NCI-H1436 (cell line): ENCODE measurements around the gene SVOPL.
"Not testable (repeated sequence)": the region's sequence is repeated elsewhere in the genome, so short reads cannot be mapped to it uniquely, and the experiment has no call there.

Source experiments
- DNase-seq: peaks from one replicate; lab custom pipeline; 2025; lab: John Stamatoyannopoulos, UW

Gene SVOPL

GRCh38 chr7:138701537-138701923 is 368 bp upstream of the SVOPL start:
- no peak for DNase-seq

DNA sequence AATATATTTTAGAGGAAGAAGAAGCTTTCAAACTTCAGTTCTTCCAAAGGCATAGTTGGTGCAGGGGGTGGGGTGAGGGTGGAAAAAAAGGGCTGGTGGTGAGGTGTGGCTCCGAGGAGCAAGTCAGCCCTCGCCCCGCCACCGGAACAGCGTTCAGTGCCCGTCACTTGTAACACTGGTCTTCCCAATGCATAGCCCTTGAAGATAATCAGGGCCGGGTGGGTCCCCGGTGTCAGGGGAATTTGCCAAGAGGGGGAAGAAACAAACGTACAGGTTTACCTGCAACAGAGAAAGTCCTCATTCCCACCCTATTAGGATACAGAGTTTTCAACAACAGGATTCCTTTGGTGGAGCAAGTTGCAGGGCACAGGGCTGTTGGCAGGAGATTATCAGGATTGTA is 1.5 kb downstream of the SVOPL start:
- DNase-seq = no peak

DNA sequence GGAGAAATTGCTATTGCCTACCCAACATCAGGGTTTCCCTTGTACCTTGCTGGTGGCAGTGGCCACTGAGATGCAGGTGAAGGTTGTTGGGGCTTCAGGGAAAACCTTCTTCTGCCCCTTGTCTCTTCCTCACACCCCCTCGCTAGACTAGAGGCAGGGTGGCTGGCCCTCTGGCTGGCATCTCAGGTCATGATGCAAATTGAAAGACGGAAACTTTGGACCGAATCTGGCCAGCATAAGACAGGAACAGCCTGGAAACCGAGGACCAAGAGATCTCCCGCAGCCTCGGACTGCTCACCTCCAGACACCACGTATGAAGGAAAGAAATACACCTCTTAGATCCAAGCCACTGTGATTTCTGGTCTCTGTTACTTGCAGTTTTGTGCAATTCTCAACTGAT is 2.9 kb downstream of the SVOPL start:
- DNase-seq = no peak

GRCh38 chr7:138697535-138698182 is 3.5 kb downstream of the SVOPL start:
- DNase-seq = no peak

- DNase-seq = not testable (repeated sequence)
Observed at GRCh38 chr7:138695776-138696175, 5.4 kb downstream of the SVOPL start.

DNA sequence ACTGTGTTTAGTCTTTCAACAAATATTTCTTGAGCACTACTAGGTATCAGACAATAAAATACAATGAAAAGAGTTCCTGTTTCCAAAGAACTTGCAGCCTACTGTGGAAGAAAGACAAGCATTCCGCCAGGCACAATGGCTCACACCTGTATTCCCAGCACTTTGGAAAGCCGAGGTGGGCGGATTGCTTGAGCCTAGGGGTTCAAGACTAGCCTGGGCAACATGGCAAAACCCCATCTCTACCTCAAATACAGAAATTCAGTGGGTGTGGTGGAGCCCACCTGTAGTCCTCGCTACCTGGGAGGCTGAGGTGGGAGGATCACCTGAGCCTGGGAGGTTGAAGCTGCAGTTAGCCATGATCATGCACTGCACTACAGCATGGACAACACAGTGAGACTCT is 6.1 kb downstream of the SVOPL start:
- no peak for DNase-seq

DNA sequence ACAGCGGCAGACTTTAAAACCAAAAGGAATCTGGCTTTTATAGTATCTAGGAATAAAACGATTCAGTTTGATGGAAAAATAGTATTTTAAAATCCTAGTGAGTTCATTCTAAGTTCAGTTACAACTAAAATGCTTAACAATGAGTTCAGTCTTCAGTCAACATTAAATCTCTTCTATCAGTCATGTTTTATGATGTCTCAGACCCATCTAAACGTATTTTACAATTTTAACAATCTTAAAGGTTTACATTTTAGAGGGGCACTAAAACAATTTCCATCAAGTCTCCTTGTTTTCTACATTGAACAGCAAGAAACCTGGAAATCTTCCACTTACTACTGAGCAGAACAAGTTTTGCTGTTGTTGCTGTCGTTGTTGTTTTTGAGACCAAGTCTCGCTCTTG is 10.0 kb downstream of the SVOPL start:
- no peak for DNase-seq

GRCh38 chr7:138690495-138690894 is 10.7 kb downstream of the SVOPL start:
- no peak for DNase-seq

DNA sequence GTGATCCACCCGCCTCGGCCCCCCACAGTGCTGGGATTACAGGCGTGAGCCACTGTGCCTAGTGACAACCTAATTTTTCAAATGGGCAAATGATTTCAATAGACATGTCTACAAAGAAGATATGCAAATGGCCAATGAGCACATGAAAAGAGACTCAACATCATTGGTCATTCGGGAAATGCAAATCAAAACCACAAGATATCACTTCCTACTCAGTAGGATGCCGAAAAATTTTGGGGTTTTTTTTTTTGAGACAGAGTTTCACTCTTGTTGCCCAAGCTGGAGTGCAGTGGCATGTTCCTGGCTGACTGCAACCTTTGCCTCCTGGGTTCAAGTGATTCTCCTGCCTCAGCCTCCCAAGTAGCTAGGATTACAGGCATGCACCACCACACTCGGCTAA is 13.1 kb downstream of the SVOPL start:
- not testable (repeated sequence) for DNase-seq

DNA sequence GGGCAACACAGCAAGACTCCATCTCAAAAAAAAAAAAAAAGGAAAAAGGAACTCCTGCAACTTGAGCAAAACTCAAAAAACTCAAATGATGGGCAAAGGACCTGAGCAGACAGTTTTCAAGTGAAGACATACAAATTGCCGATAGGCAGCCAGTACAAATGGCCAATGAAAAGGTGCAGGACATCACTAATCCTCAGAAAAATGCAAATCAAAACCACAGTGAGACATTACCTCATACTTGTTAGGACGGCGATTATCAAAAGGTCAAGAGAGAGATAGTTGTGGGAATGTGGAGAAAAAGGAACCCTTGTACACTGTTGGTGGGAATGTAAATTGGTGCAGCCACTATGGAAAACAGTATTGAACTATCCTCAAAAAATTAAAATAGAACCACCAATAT is 16.8 kb downstream of the SVOPL start:
- no peak for DNase-seq

DNA sequence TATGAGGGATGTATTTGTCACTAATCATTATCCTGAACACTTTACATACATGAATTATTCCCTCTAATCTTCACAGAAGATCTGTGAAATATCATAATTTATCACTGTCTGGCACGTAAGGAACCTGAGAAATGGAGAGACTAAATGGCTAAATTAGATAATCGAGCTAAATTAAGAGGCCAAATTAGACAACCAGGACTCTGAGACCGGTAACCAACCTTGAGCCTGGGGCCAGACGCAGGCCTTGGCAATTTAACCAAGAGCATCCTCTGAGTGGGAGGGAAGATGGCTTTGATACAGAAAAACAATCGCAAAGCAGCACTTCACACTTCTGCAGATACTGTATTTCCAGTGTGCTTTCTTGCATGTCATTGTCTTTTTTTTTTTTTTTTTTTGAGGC is 21.4 kb downstream of the SVOPL start:
- no peak for DNase-seq

DNA sequence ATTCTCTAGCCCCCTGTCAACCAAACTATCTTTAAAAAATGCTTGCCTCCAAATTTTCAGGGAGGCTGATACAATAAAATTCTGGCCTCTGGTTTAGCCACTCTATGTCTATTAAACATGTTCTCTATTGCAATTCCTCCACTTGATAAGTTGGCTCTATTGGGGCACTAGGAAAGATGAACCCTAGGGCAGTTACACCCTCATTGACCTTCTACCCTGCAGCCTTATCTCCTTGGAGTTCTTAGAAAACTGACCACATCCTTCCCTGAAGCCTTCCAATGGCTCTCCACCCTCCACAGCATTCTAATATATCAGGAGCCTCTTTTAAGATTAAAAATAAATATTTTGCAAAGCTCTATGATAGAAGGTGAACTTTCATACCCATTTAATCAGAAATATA is 30.6 kb downstream of the SVOPL start:
- DNase-seq = no peak

DNA sequence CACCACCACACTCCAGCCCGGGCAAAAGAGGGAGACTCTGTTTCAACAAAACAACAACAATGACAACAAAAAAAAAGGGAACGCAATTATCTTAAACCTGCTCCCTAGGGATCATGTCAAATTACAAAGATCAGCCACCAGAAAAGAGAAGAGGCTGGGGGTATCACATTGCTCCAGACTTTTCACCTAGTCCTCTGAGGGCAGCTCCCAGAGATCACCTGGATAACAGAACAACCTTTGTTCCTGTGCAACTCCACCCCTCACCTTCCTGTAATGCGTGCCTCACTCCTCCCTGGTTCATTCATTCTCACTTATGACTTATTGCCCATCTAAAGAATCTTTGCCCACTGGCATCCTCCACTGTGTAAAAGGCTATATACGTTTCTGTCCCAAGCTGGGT is 31.8 kb downstream of the SVOPL start:
- no peak for DNase-seq

DNA sequence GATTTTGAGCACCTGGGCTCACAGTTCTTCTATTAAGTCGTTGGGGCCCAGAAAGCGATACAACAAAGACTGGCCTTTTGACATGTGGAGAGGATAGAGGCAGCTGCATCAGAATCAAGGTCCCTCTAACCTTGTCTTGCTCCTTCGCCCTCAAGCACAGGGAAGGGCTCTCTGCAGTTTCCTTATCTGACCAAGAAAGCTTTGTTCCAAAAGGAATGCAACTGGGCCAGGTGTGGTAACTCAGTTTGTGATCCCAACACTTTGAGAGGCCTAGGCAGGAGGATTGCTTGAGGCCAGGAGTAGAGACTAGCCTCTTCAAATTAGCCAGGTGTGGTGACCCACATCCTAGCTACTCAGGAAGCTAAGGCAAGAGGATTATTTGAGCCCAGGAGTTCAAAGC is 32.2 kb downstream of the SVOPL start:
- no peak for DNase-seq

DNA sequence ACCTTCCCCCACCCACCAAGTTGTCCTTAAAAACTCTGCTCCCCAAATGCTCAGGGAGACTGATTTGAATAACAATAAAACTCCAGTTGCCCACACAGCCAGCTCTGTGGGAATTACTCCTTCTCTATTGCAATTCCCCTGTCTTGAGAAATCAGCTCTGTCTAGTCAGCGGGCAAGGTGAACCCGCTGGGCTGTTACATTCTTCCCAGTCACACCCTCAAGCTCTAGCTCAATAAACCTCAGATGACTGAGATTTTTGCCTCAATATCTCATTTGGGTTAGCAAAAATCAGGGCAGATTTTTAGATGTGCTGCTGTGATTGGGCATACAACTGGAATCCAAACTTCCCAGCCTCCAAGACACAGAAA is 32.9 kb downstream of the SVOPL start:
- DNase-seq = no peak

DNA sequence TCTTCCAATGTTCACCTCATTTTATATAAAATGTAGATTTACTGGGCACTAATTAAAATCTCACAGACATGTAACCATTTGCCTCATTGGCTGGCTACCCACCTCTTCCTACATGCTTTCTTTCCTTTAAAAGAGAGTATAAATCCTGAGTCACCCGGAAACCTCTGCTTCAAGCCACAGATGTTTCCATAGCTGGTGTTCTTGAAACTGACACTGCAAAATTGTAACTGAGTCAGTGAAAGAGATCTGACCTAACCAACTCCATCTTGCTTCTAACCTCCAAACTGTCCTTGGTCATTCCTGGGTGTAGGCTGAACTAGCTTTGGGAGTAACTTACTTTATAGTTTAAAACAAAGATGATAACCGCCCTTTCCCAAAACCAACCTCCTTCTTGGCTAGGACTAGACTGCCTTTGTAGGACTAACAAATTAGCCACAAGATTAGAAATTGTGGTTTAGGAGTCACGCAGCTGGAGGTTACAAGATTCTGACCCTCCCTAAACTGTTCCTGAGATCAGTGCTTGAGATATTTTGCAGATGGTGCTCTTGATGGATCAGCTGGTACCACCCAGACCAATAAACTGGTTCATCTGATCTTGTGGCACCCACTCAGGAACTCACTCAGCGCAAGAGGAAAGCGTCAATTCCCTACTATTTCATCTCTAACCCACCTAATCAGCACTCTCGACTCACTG is 33.5 kb downstream of the SVOPL start:
- no peak for DNase-seq

- no peak for DNase-seq
Observed at GRCh38 chr7:138666385-138666784, 34.8 kb downstream of the SVOPL start.

DNA sequence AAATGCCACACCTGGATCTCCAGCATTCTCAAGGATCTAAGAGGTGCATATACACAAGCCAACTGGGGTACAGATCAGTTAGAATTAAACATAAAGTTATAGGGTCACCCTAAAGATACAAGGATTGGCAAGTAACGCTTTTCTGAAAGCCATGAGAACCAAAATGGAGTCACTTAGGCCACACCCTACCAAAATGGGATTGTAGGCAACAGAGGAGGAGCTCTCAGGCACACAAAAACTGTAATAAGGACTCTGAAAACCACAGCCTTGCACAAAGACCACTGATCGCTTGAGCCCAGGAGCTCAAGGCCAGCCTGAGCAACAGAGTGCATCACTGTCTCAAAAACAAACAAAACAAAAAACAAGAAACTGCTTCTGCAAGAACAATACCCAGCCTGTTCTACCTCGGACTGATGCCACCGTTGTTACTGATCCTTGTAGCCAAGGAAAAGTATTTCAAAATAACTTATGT is 35.5 kb downstream of the SVOPL start:
- no peak for DNase-seq

GRCh38 chr7:138665249-138665648 is 35.9 kb downstream of the SVOPL start:
- no peak for DNase-seq

- no peak for DNase-seq
Observed at GRCh38 chr7:138663725-138664710, 37.1 kb downstream of the SVOPL start.

DNA sequence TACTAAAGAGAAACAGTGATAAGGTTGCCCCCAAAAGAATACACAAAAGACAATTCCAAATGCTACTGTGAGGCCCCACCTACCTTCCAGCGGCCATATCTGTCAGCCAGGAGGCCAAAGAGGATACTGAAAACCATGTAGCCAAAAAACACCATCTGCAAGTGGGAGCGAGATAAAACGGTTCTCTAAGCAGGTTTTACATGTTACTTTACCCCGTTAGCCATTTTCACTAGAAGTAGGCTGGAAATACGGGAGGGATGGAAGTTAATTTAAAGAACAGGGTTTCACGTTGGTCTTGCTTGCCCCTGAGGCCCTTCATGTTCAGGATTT is 38.2 kb downstream of the SVOPL start:
- no peak for DNase-seq

DNA sequence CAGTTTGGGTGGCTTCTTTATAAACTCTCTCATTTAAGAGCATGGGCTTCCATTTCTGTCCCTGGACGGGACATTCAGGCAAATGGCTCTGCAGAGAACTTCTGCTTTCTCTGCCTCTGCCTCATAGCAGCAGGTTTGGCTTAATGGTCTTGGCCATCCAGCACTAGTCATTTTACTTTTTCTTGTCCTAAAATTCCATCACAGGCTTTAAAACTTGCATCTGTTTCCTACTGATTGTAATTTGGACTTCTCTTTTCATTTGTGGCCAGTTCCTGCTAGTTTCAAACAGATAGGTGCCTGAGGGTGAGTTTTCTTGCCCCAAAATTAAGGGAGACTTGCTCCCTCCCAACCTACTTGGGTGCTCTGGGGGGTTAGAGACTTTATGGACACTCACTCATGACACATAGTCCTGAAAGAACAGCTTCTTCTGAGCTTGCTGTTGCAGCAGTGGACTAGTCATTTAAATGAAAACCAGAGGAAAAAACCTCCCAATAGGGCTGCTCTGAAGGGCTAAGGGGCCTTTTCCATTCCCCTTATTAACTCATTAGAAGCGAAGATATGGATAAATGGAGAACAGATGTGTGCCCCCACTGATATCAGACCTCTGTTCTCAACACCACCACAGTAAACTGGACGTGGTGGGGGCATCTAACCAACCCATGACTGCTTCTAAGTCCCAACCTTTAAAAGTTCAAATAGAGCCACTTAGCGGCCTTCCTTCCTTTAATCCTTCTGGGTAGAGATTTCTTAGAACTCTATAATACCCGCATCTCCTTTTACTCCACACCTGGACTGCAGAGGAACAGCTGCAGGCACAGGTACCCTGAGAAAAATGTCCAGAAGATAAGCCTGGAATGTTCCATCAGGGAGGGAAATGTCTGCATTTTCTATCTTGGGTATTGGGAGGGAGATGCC is 38.8 kb downstream of the SVOPL start:
- no peak for DNase-seq
